Gastrocnemius medialis (tissue), 4 donors: ENCODE results near the gene NSDHL.

ENCODE experiments used
- POLR2A ChIP-seq, 2 donors: fragments of 450-650 bp; IDR thresholded peaks; one replicate each; pipeline ENCODE4 v1.6.1; 2017; ENCODE audit warnings: antibody characterized with exemption in 2 of 2, mild to moderate bottlenecking in 2 of 2, moderate library complexity in 2 of 2
- TF ChIP-seq, protein P1 (sequence below), 5 experiments: fragments of 450-650 bp in 3 of 5; fragments of 200-600 bp in 2 of 5; sonication (generic) in 2 of 5; IDR thresholded peaks in 4 of 5; conservative IDR thresholded peaks in 1 of 5; 1 replicate in 4 of 5; 2 replicates in 1 of 5; pipeline ENCODE4 v1.5.1; 2016 to 2019; ENCODE audit warnings: antibody characterized with exemption in 5 of 5, mild to moderate bottlenecking in 3 of 5, moderate library complexity in 3 of 5

DNA sequence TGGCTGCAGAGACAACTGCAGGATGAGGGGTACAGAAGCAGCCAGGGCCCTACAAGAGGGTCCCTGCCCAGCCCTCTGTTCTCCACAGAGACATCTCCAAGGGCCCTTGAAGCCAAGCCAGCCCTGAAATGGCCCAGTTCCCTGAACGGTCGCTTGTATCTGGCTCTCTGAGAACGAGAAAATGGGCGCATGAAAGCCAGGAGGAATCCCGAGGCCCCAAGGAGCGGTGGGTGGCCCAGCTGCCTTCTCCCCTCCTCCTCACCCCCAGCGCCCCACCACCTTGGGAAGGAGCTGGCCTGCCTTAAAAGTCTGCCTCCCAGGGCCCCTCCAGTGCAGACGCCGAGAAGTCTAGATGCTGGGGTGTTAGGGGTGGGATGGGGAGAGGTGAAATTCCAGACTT is 72.7 kb downstream of the NSDHL start:
- TF ChIP-seq, protein P1, sequence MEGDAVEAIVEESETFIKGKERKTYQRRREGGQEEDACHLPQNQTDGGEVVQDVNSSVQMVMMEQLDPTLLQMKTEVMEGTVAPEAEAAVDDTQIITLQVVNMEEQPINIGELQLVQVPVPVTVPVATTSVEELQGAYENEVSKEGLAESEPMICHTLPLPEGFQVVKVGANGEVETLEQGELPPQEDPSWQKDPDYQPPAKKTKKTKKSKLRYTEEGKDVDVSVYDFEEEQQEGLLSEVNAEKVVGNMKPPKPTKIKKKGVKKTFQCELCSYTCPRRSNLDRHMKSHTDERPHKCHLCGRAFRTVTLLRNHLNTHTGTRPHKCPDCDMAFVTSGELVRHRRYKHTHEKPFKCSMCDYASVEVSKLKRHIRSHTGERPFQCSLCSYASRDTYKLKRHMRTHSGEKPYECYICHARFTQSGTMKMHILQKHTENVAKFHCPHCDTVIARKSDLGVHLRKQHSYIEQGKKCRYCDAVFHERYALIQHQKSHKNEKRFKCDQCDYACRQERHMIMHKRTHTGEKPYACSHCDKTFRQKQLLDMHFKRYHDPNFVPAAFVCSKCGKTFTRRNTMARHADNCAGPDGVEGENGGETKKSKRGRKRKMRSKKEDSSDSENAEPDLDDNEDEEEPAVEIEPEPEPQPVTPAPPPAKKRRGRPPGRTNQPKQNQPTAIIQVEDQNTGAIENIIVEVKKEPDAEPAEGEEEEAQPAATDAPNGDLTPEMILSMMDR (IDR thresholded peaks at IDR 0.05 in 4 of 5, conservative IDR thresholded peaks at IDR 0.05 in 1 of 5) = no peak
- no peak for TF ChIP-seq POLR2A (IDR thresholded peaks at IDR 0.05)
